Measurements from ENCODE around the gene NXNL2. TPM values are rescaled to one million over a fixed set of nuclear protein-coding genes. Genes with fewer than 3 reads are reported as not detected.

NXNL2 gene
- total RNA-seq, 1 experiment from 2014 or later: 1.4 TPM

- intact Hi-C loops (cut with micrococcal nuclease; ENCODE audit: unreplicated experiment): no loop called here
- no peak for DNase-seq
- Mint-ChIP-seq H3K27me3 (ENCODE audit: unreplicated experiment) (no peaks in the 10 kb centered on the region), H3K4me1 (ENCODE audit: low read depth, unreplicated experiment) (peaks cover 26% of the 10 kb centered on the region), H3K27ac (ENCODE audit: unreplicated experiment) (no peak overlapping the region), H3K4me3 (ENCODE audit: low read depth, unreplicated experiment) (no peak overlapping the region), H3K36me3 (ENCODE audit: insufficient read depth, unreplicated experiment) (no peaks in the 10 kb centered on the region), H3K9me3 (ENCODE audit: low read depth, unreplicated experiment) (no peaks in the 10 kb centered on the region)
- no TSS peak for BruUV-seq (replicated peaks)
- TF ChIP-seq CTCF (IDR thresholded peaks at IDR 0.05; ENCODE audit: unreplicated experiment): no peak
- CTCF ChIA-PET: no interaction called here
Observed at GRCh38 chr9:88527618-88528017, 7.4 kb upstream of the NXNL2 start.

GRCh38 chr9:88528080-88528790 lies 6.7 kb upstream of the NXNL2 start:
- no peaks in the 10 kb centered on the region for H3K27me3 Mint-ChIP-seq (ENCODE audit: unreplicated experiment)
- no peaks in the 10 kb centered on the region for H3K9me3 Mint-ChIP-seq (ENCODE audit: low read depth, unreplicated experiment)

GRCh38 chr9:88529496-88529895 lies 5.5 kb upstream of the NXNL2 start:
- peaks cover 10% of the 10 kb centered on the region for H3K36me3 Mint-ChIP-seq (ENCODE audit: insufficient read depth, unreplicated experiment)
- BruUV-seq (replicated peaks): no TSS peak
- CTCF ChIA-PET: no interaction called here
- no peak for DNase-seq
- no peak overlapping the region for H3K27ac Mint-ChIP-seq (ENCODE audit: unreplicated experiment)
- H3K27me3 Mint-ChIP-seq (ENCODE audit: unreplicated experiment): no peaks in the 10 kb centered on the region
- no peak for TF ChIP-seq CTCF (IDR thresholded peaks at IDR 0.05; ENCODE audit: unreplicated experiment)
- H3K4me1 Mint-ChIP-seq (ENCODE audit: low read depth, unreplicated experiment): peaks cover 26% of the 10 kb centered on the region
- intact Hi-C loops (cut with micrococcal nuclease; ENCODE audit: unreplicated experiment): no loop called here
- no peaks in the 10 kb centered on the region for H3K9me3 Mint-ChIP-seq (ENCODE audit: low read depth, unreplicated experiment)
- H3K4me3 Mint-ChIP-seq (ENCODE audit: low read depth, unreplicated experiment): no peak overlapping the region

More at GRCh38 chr9:88528080-88528790, 6.7 kb upstream of the NXNL2 start:
- intact Hi-C loops (cut with micrococcal nuclease; ENCODE audit: unreplicated experiment): no loop called here
- peak overlapping the region; percentile 13 for H3K27ac Mint-ChIP-seq (ENCODE audit: unreplicated experiment)
- H3K4me1 Mint-ChIP-seq (ENCODE audit: low read depth, unreplicated experiment): peaks cover 26% of the 10 kb centered on the region
- no peak for DNase-seq
- no peaks in the 10 kb centered on the region for H3K36me3 Mint-ChIP-seq (ENCODE audit: insufficient read depth, unreplicated experiment)
- BruUV-seq (replicated peaks): no TSS peak
- H3K4me3 Mint-ChIP-seq (ENCODE audit: low read depth, unreplicated experiment): no peak overlapping the region
- CTCF ChIA-PET: no interaction called here
- TF ChIP-seq CTCF (IDR thresholded peaks at IDR 0.05; ENCODE audit: unreplicated experiment): no peak

GRCh38 chr9:88530051-88530450 lies 4.9 kb upstream of the NXNL2 start:
- CTCF ChIA-PET: no interaction called here
- no peaks in the 10 kb centered on the region for H3K9me3 Mint-ChIP-seq (ENCODE audit: low read depth, unreplicated experiment)
- TF ChIP-seq CTCF (IDR thresholded peaks at IDR 0.05; ENCODE audit: unreplicated experiment): no peak
- intact Hi-C loops (cut with micrococcal nuclease; ENCODE audit: unreplicated experiment): loop anchor here (10.0 kb wide), 1 partner anchor 335 kb away; no protein-coding TSS in a partner anchor
- no TSS peak for BruUV-seq (replicated peaks)
- H3K27ac Mint-ChIP-seq (ENCODE audit: unreplicated experiment): no peak overlapping the region
- no peak overlapping the region for H3K4me3 Mint-ChIP-seq (ENCODE audit: low read depth, unreplicated experiment)
- peaks cover 16% of the 10 kb centered on the region for H3K36me3 Mint-ChIP-seq (ENCODE audit: insufficient read depth, unreplicated experiment)
- H3K4me1 Mint-ChIP-seq (ENCODE audit: low read depth, unreplicated experiment): peaks cover 26% of the 10 kb centered on the region
- H3K27me3 Mint-ChIP-seq (ENCODE audit: unreplicated experiment): no peaks in the 10 kb centered on the region
- peak; percentile 15 for DNase-seq
